ENCODE results near the gene NECAP2.

Gene NECAP2

DNA sequence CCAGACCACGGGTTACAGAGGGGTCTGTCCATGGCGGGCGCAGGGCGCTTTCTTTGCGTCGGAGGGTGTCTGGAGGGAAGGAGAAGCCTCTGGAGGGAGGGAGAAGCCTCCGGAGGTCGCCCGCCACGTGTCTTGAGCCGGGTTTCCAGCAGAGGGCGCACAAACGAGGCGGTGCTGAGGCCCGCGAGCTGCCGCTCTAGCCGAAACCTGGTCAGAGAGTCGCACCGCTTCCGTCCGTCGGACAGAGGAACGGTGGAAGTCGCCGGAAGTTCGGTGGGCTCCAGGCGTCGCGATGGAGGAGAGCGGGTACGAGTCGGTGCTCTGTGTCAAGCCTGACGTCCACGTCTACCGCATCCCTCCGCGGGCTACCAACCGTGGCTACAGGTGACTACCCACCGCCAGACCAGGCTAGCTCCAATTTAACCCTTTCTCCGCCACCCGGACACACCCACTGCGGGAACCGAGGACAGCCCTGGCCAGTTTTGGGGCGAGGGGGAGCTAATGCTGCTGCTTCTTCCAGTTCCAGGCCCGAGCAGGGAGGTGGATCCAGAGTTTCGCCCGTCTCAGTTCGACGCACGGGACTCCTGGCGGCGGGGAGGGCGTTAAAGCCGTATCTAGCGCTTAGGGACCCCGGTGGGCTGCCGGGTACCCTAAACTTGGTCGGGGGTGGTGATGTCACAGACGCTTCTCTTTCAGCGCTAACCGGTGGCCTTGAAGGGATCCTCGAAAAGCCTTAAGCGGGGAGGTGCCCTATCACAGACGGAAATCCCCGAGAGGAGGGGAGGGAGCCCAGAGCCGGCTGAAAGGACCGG is at the start of gene NECAP2:
TSS of gene NECAP2 (plus strand) at position 255 of the 812 bp plus-strand sequence. CDS start at position 293, 38 bp downstream.
- TF ChIP-seq POLR2A (IDR thresholded peaks at IDR 0.05; ENCODE audit: extremely low read depth, insufficient read length) (peak; percentile 86), MYC (IDR thresholded peaks at IDR 0.05; ENCODE audit: low read depth, low read length) (peak; percentile 99)
- TF ChIP-seq, protein P1, sequence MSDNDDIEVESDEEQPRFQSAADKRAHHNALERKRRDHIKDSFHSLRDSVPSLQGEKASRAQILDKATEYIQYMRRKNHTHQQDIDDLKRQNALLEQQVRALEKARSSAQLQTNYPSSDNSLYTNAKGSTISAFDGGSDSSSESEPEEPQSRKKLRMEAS (IDR thresholded peaks at IDR 0.05; ENCODE audit: low read depth, low read length) = peak; percentile 99
- TF ChIP-seq, protein P2, sequence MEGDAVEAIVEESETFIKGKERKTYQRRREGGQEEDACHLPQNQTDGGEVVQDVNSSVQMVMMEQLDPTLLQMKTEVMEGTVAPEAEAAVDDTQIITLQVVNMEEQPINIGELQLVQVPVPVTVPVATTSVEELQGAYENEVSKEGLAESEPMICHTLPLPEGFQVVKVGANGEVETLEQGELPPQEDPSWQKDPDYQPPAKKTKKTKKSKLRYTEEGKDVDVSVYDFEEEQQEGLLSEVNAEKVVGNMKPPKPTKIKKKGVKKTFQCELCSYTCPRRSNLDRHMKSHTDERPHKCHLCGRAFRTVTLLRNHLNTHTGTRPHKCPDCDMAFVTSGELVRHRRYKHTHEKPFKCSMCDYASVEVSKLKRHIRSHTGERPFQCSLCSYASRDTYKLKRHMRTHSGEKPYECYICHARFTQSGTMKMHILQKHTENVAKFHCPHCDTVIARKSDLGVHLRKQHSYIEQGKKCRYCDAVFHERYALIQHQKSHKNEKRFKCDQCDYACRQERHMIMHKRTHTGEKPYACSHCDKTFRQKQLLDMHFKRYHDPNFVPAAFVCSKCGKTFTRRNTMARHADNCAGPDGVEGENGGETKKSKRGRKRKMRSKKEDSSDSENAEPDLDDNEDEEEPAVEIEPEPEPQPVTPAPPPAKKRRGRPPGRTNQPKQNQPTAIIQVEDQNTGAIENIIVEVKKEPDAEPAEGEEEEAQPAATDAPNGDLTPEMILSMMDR (IDR thresholded peaks at IDR 0.05; ENCODE audit: low read depth, low read length) = peak; percentile 28
- H3K4me3 ChIP-seq (ENCODE audit: low read depth, low read length) = peak within 1 kb of the TSS; percentile 94
- peak; percentile 95 for DNase-seq (ENCODE audit: low read depth)

DNA sequence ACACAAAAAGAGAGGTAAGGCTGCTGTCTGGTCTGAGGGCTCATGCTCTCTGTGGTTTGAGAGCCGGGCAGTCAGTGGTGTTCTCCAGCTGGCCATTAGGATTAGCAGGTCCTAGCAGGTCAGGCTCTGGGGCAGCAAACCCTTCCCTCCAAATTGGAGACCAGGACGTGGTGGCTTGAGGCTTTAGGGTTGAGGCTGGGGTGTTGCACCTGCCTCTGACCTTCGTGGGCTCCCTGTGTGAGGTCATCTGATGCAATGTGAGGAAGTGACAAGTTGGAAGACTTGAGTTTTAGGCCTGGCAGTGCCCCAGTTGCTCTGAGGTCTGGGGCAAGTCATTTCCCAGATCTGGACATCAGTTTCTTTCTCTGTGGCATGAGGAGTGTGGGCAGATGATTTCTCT is 49.1 kb upstream of the NECAP2 start:
- DNase-seq (ENCODE audit: low read depth) = peak; percentile 51
- TF ChIP-seq MYC (IDR thresholded peaks at IDR 0.05; ENCODE audit: low read depth, low read length) = no peak
- TF ChIP-seq, protein P2 (IDR thresholded peaks at IDR 0.05; ENCODE audit: low read depth, low read length) = no peak
- no peak for TF ChIP-seq POLR2A (IDR thresholded peaks at IDR 0.05; ENCODE audit: extremely low read depth, insufficient read length)
- TF ChIP-seq, protein P1 (IDR thresholded peaks at IDR 0.05; ENCODE audit: low read depth, low read length) = no peak
- H3K4me3 ChIP-seq (ENCODE audit: low read depth, low read length) = no peak overlapping the region

DNA sequence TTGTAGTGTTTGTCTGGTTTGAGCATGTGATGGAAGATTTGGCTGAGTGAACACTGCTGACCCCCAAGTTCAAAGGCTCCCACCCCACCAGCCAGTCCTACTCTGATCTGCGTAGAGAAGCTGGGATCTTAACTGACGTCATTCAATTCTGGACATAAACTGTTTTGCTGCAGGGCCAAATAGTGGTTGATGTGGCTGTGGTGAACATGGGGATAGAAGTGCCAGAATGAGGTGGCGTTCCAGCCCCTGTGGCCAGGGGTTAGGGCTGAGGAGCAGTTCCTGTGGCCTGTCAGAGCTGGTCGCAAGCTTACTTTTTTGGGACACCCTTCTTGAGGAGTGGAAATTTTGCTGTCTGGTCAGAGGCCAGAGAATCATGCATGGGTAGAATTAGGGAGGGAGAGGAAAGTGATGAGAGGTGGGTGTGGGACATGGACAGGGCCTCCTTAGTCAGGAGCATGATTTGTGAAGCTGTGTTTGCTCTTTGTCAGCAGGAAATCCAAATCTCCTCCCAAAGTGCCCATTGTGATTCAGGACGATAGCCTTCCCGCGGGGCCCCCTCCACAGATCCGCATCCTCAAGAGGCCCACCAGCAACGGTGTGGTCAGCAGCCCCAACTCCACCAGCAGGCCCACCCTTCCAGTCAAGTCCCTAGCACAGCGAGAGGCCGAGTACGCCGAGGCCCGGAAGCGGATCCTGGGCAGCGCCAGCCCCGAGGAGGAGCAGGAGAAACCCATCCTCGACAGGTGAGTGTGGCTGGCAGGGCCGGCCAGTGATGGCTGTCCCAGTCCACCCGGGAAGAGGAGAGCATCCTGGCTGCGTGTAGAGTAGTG is 47.6 kb upstream of the NECAP2 start:
- TF ChIP-seq, protein P2 (IDR thresholded peaks at IDR 0.05; ENCODE audit: low read depth, low read length) = no peak
- TF ChIP-seq, protein P1 (IDR thresholded peaks at IDR 0.05; ENCODE audit: low read depth, low read length) = no peak
- no peak for TF ChIP-seq POLR2A (IDR thresholded peaks at IDR 0.05; ENCODE audit: extremely low read depth, insufficient read length)
- no peak for TF ChIP-seq MYC (IDR thresholded peaks at IDR 0.05; ENCODE audit: low read depth, low read length)
- H3K4me3 ChIP-seq (ENCODE audit: low read depth, low read length) = no peak overlapping the region
- DNase-seq (ENCODE audit: low read depth) = no peak

GRCh38 chr1:16393570-16394521 is 46.7 kb upstream of the NECAP2 start:
- no peak for TF ChIP-seq POLR2A (IDR thresholded peaks at IDR 0.05; ENCODE audit: extremely low read depth, insufficient read length)
- no peak for DNase-seq (ENCODE audit: low read depth)
- no peak overlapping the region for H3K4me3 ChIP-seq (ENCODE audit: low read depth, low read length)

- TF ChIP-seq MYC (IDR thresholded peaks at IDR 0.05; ENCODE audit: low read depth, low read length) (no peak), POLR2A (IDR thresholded peaks at IDR 0.05; ENCODE audit: extremely low read depth, insufficient read length) (no peak)
- TF ChIP-seq, protein P1 (IDR thresholded peaks at IDR 0.05; ENCODE audit: low read depth, low read length) = no peak
- TF ChIP-seq, protein P2 (IDR thresholded peaks at IDR 0.05; ENCODE audit: low read depth, low read length) = no peak
- no peak for DNase-seq (ENCODE audit: low read depth)
- H3K4me3 ChIP-seq (ENCODE audit: low read depth, low read length) = no peak overlapping the region
These were observed 45.5 kb upstream of the NECAP2 start for GRCh38 chr1:16394977-16395376.
